Fibroblast of peridontal ligament (primary cell): ENCODE data around the gene CPXM2.
A peak's percentile ranks its signal among the peaks of the same experiment; 100 is the strongest.

Source experiments
- DNase-seq: peaks from one replicate; pipeline ENCODE4 v3.0.0-alpha.2; 2010; ENCODE audit errors: extremely low read depth

The CPXM2 gene

GRCh38 chr10:123891144-123892071 is at the start of gene CPXM2:
CPXM2 (minus strand) TSS chr10:123891807; CDS start chr10:123891659, 148 bp downstream.
- DNase-seq, result no peak

- no peak for DNase-seq
Observed at GRCh38 chr10:123939591-123939990, 48.0 kb upstream of the CPXM2 start.

DNA sequence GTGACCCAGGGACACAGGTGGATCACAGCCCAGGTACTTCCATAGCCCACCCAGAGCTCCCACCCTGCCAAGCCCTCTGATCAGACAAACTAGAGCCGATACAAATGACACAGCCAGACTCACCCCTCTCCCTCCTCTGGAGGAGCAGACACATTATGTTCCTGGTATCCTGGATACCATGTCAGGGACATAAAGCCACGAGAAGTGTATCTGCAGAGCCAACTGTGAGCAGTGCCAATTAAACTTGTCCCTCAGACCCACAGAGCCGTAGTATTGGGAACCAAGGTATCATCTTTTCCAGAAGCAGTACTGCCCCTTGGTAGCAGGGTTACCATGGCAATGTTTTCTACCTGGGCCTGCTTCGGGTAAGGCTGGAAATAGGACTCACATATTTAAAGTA is 47.3 kb upstream of the CPXM2 start:
- no peak for DNase-seq

DNA sequence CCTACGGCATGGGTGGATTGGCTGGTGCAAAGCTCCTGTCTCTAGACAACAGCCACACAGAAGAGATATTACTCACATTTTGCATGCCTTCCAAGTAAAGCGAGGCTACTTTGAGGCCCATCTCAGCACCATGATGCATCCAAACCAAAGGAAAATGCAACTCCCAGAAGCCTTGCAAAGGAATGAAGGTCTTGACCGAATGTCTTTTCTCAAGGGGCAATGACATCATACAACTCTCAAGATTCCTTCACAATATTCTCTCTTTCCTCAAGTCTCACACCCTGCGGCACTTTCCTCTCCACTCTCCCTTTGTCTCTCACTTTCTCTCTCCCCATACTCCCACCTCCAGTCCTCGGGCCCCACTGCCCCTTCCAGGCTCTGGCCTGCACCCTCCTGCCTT is 44.8 kb upstream of the CPXM2 start:
- peak; percentile 89 for DNase-seq

DNA sequence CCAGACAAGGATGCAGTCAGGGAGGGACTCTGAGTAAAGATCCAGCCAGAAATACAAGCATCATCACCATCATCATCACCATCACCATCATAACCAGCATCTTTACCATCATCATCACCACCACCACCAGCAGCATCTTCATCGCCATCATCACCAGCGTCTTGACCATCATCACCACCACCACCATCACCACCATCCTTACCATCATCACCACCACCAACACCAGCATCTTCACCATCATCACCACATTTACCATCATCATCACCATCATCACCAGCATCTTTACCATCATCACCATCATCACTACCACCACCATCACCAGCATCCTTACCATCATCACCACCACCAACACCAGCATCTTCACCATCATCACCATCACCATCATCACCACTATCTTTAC is 44.1 kb upstream of the CPXM2 start:
- DNase-seq, result no peak

- no peak for DNase-seq
Observed at GRCh38 chr10:123934846-123935245, 43.2 kb upstream of the CPXM2 start.

DNA sequence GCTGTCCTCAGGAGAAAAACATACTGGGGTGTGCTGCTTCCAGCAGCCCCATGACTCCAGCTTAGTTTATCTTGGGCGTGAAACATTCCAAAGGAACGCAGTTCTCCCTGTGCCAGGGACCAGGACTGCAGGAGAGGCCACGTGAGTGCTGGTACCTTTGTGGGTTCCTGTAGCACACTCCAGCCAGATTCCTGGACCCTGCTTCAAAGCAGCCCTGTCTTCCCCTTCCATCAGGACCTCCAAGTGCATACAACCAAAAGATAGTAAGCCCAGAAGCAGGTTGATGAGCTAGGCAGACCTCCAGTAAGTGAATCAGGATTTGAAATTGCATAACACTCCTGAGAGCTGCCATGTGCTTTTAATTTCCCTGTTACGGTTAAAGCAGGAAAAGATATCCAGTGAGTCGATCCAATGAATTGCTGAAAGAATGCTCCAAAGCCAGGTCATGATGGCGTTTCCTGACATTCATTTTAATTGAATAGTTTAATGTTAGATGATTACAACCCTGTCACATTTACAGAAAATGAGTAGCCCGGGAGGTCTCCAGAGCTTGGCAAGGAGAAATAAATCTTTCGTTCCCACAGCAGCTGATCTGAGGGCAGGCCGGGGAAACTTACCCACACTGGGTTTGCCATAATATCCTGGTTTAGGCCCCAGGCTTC is 38.9 kb upstream of the CPXM2 start:
- peak; percentile 99 for DNase-seq

- no peak for DNase-seq
Observed at GRCh38 chr10:123929791-123930190, 38.2 kb upstream of the CPXM2 start.

DNA sequence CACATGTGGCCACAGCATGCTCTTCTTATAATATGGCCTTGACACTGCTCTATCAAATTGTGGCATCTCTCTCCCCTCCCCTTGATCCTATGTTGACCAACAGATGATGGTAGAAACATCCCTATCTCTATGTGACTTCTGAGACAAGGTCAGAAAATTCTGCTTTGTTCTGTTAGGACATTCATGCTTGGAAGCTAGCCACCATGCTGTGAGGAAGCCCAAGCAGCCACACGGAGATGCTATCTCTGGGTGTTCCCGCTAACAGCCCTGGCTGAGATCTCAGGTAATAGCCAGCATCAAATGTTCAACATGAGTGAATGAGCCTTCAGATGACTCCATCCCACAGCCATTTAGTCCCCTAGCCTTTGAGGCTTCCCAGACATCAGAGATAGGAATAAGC is 36.8 kb upstream of the CPXM2 start:
- DNase-seq, result no peak

DNA sequence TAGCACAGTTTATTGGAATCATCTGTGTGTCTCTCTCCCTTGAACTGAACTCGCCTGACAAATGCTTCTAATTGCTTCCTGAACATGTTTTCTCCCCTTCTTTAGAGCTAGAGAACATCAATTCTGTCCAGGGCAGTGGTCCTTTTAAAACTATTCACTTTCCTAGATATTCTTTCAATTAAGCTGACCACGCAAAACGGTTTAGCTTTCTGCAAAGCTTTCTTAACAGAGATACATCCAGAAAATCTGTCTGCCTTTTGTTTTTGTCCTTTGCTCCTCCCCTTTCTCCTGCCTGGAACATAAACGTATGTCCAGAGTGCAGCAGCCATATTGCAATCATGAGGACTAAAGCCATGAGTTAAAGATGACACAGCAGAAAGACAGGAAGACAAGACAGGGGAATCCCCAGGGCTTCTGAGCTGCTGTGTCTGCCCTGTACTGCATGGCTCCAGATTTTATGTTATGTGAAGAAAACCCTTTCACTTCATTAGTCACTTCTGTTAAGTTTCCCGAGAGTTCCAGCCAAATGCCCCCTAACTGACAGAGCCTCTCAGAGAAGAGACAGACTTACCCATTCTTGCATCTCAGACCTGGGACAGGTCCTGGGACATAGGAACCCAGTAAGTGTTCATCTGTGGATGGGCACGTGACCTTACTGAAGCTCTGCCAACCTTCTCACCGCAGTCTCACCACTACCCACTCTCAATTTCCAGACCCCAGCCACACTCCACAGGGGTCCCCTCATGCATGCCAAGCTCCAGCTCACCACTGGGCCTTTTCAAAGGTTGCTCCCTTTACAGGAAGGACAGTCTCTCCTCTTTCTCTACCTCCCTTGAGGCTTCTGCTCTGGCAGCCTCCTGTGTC is 35.0 kb upstream of the CPXM2 start:
- DNase-seq, result peak; percentile 65

GRCh38 chr10:123922126-123922525 is 30.5 kb upstream of the CPXM2 start:
- no peak for DNase-seq

DNA sequence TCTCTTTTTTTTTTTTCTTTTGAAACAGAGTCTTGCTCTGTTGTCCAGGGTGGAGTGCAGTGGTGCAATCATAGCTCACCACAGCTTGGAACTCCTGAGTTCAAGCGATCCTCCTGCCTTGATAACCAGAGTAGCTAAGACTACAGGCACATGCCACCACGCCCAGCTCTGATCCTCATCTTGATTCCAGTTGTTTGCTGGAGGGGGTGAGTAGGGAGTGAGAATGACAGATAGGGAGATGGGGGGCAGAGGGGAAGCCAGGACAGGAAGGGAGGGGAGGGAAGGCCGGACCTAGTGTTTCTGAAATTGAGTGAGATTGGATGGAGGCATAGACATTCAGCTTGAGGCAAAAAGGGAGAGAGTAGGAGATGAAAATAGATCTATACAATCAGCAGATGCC is 25.2 kb upstream of the CPXM2 start:
- no peak for DNase-seq

GRCh38 chr10:123913688-123914268 is 22.2 kb upstream of the CPXM2 start:
- peak; percentile 91 for DNase-seq

- no peak for DNase-seq
Observed at GRCh38 chr10:123912871-123913270, 21.3 kb upstream of the CPXM2 start.

- DNase-seq, result no peak
Observed at GRCh38 chr10:123912466-123912865, 20.9 kb upstream of the CPXM2 start.

GRCh38 chr10:123911866-123912265 is 20.3 kb upstream of the CPXM2 start:
- no peak for DNase-seq

DNA sequence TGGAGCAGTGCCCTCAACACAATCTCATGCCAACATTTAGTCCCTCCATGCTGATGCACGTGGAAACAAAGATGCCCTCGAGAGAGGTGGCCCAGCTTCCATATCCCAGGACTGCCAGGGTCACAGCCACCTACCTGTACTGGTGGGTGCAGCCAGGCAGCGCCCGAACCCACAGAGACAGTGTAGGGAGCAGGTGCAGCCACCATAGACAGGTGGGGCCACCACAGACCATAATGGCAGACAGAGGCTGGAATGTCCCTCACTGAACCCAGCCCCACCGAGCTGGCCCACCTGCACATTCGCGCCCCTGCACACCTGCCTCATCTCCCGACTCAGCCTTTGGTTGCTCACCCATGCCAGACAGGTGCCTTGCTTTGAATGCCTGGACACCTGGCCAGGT is 18.3 kb upstream of the CPXM2 start:
- no peak for DNase-seq

DNA sequence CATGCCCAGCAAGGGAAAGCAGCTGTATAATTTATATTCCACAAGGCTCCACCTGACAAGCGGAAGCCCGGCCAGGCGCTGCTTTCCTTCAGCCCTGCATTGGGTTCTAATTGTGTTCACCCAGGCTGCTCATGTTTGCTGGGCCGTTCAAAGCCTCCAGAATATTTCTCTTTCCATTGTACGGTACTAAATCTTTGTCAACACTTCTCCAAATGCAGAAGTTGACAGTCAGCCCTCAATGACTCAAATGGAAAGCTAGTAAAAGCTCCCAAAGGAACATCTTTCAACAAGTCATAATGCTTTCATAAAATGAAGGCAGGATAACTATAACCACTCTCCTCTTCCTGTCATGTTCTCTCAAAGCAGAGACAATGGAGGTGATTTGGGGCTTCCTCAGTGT is 17.8 kb upstream of the CPXM2 start:
- DNase-seq, result no peak

- no peak for DNase-seq
Observed at GRCh38 chr10:123908379-123908778, 16.8 kb upstream of the CPXM2 start.

DNA sequence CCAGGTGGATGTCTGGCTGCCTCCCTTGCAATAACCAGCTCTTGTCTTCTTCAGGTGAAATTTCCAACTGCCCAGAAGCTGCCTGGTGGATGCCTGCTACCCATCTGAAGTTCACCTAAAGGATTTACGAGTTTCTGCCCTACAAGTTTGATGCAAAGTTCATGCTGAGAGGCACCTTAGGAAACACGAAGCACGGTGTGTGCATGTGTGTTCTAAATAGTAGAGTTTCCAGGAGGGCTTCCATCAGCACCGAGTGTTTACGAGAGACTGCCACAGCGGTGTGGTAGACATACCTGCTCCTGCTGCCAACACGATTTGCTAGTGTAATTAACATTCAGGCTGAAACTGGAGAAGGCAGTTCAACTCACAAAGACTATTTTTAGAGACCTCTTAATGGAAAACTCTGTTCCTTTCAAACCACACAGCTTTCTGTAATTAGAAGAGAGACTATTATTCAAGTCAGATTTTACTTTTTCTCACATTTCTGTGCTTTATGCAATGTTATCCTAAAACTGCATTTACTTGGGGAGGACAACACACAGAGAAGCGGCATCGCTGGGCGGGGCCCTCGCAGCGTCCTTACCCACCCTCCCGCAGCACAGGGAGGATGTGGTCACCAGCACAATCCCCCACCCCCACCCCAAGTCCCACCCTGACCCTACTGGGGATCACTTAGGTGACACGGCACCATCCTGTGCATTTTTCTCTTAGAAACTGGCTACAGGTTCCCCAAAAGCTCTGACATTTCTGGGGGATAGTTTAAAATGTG is 15.5 kb upstream of the CPXM2 start:
- DNase-seq, result peak; percentile 38

GRCh38 chr10:123906296-123906695 is 14.7 kb upstream of the CPXM2 start:
- no peak for DNase-seq
